Stimulated activated CD4-positive, alpha-beta T cell treated with anti-CD3 and anti-CD28 coated beads, Interleukin-1b, Interleukin-23, amount 100 ng/mL, for 4 hours (primary cell): ENCODE measurements around the gene S1PR3.

Experiments used
- DNase-seq, 2 donors: peaks; one replicate each; pipeline ENCODE4 v3.0.0-alpha.2; 2020; ENCODE audit warnings: low read depth in 2 of 2

S1PR3 gene

GRCh38 chr9:88993327-88993726, 2.1 kb downstream of the S1PR3 start:
- no peak for DNase-seq

- no peak for DNase-seq
Measured at GRCh38 chr9:88993871-88994460, 2.7 kb downstream of the S1PR3 start.

GRCh38 chr9:88994469-88995199, 3.4 kb downstream of the S1PR3 start:
- DNase-seq = no peak

DNA sequence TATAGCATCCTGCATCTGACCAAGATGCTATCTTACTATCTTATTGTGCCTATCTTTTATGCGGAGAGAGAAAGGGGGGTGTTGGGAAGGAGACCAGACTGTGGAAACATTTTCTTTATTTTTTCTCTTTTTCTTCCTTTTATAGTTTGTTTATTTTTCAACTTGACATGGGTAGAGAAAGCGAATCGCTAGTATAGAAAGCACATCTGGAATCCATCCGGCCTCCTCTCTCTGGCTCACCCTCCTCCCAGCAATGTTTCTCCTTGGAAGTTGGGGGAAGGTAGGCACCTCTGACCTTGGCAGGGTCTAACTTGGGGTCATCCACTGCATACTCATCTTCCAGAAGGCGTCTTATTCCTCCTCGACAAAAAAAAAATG, 3.9 kb downstream of the S1PR3 start:
- no peak for DNase-seq

- DNase-seq = no peak
Measured at GRCh38 chr9:88995627-88996026, 4.4 kb downstream of the S1PR3 start.

GRCh38 chr9:88996046-88996920, 5.0 kb downstream of the S1PR3 start:
- DNase-seq = no peak

DNA sequence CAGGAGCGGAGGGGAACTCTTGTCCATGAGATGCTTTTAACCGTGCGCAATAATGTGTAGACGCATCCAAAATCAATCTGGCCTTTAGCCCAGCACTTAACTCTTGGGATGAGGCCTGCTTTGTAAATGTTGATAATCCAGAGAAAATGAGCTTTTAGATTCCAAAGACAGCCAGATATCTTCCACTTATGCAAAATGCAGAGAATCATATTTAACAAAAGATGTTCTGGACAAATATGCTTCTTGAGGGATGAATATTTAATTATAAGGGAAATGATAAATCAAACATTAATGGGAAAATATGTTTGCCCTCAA, 5.6 kb downstream of the S1PR3 start:
- no peak for DNase-seq

DNA sequence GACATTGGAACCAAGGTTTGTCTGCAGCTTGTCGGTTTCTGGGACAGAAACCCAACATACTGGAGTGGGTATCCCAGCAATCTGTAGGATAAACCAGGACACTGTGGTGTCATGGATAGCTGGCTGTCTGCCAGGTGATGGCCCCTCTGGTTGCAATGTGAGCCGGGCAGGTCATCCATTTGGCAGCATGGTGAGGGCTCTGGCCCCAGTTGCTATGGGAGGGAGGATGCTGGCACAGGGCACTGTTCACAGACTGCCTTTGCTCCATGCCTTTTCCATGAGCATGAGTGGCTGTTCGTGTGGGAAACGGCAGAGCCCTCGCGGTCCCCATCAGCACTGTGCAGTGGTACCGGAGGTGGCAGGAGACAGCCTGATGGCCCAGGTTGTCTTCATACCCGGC, 6.4 kb downstream of the S1PR3 start:
- no peak for DNase-seq

DNA sequence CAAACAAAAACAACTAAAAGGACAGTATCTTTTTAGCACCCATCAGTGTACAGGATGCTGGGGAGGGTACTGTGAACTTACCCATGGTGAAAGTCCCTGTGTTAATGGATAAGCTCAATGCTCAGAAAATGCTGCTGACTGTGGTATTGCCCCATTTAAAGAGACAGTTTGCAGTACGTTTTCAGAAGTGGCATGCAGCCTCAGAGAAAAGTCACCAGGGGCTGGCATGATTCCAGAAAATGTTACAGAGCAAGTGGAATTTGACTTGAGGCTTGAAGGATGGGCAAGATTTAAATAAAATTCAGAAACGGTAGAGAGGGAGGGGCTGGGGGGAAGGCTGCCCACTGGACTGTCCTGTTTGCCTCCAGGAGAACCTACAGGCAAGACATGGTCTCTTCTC, 7.2 kb downstream of the S1PR3 start:
- DNase-seq = no peak

- no peak for DNase-seq
Measured at GRCh38 chr9:88998911-88999310, 7.6 kb downstream of the S1PR3 start.

DNA sequence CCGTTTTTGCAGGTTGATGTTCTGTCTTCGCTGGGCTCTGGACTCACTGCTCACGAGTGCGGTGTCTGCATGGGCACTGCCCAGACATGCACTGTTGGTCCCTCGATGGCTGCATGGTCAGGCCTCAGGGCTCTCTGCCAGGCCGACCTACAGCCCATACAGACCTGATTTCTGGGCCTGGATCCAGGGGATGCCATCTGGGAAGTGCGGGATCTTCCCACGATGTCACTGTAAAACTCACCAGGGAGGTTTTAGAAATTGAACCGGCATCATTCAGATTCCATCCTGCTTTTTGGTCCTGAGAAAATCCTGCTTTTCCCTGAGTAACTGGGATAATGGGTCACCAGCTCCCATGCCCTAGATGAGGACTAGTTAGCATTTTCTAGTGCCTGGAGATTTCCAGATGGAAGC, 9.1 kb downstream of the S1PR3 start:
- DNase-seq = no peak

DNA sequence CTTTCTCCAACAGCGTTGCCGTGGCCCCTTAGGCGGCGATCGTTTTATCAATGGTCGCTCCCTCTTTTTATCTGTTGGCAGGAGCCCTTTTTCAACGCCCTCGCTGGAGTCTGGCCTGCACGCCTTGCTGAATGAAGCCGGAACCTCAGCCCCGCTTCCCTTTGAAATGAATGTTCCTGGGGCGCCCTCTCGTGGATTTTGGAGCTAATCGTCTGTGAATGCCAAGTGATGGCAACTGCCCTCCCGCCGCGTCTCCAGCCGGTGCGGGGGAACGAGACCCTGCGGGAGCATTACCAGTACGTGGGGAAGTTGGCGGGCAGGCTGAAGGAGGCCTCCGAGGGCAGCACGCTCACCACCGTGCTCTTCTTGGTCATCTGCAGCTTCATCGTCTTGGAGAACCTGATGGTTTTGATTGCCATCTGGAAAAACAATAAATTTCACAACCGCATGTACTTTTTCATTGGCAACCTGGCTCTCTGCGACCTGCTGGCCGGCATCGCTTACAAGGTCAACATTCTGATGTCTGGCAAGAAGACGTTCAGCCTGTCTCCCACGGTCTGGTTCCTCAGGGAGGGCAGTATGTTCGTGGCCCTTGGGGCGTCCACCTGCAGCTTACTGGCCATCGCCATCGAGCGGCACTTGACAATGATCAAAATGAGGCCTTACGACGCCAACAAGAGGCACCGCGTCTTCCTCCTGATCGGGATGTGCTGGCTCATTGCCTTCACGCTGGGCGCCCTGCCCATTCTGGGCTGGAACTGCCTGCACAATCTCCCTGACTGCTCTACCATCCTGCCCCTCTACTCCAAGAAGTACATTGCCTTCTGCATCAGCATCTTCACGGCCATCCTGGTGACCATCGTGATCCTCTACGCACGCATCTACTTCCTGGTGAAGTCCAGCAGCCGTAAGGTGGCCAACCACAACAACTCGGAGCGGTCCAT, 10.0 kb downstream of the S1PR3 start:
- DNase-seq = peak; percentile 60 to 77

DNA sequence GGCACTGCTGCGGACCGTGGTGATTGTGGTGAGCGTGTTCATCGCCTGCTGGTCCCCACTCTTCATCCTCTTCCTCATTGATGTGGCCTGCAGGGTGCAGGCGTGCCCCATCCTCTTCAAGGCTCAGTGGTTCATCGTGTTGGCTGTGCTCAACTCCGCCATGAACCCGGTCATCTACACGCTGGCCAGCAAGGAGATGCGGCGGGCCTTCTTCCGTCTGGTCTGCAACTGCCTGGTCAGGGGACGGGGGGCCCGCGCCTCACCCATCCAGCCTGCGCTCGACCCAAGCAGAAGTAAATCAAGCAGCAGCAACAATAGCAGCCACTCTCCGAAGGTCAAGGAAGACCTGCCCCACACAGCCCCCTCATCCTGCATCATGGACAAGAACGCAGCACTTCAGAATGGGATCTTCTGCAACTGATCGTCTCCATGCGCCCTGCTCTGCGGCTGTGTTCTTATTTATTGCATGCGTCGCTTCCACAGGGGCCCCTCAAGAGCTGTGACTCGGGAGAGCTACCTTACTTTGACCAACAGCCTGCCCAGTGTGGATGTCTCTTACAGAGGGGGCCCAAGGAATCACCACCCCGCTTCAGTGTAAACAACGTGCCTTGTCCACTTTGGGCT, 10.8 kb downstream of the S1PR3 start:
- DNase-seq = no peak

- DNase-seq = no peak
Measured at GRCh38 chr9:89002987-89003386, 11.7 kb downstream of the S1PR3 start.

- DNase-seq = no peak
Measured at GRCh38 chr9:89005323-89005722, 14.1 kb downstream of the S1PR3 start.

GRCh38 chr9:89006267-89006666, 15.0 kb downstream of the S1PR3 start:
- no peak for DNase-seq

GRCh38 chr9:89006996-89007967, 16.0 kb downstream of the S1PR3 start:
- DNase-seq = no peak

- no peak for DNase-seq
Measured at GRCh38 chr9:89008055-89008743, 16.9 kb downstream of the S1PR3 start.

DNA sequence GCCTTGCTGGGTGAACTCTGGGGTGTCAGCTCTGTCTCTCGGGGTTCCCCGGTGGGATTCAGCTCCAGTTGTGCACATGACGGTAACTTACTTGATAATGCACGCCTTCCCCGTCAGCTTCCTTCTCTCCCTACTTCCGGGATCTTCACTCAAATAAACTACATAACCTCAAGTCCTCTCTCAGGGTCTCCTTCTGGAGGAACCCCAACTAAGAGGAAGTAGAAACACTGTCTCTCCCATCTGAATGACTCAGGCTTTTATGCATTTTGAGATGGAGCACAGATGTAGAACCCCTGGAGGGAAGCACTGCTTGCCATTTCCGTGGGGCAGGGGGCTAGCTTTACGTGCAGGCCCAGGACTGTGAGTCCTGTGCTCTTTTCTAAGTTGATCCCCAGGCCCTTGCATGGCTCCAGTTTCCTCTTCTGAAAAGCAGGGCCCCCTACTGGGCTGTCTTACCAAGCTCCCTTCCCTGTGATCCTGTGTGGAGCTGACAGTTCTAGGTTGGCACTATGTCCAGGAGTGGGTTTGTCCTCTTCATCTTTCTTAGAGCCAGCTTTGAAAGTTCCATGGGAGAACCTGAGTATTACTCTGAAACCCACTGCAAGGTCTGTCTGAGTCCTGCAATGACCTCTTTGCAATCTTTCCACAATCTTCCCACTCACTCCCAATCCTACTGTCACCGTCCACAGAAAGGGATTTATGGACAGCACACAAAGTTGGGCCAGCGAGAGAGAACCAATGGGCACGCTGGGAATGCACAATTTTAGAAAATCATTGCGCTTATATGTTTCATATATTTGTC, 17.7 kb downstream of the S1PR3 start:
- DNase-seq = no peak
